IMR-90 (cell line): ENCODE results near the gene PHEX.

ENCODE experiments used
- CEBPB ChIP-seq: IDR thresholded peaks from 2 replicates; pipeline ENCODE4 v1.6.1; 2012; ENCODE audit warnings: low read depth, low read length, improper control_type of control experiment
- MXI1 ChIP-seq: IDR thresholded peaks from 2 replicates; pipeline ENCODE4 v1.6.1; 2012; ENCODE audit warnings: low read depth, mild to moderate bottlenecking, low read length, moderate library complexity, borderline replicate concordance
- POLR2A ChIP-seq: IDR thresholded peaks from 2 replicates; pipeline ENCODE4 v1.6.1; 2012; ENCODE audit warnings: mild to moderate bottlenecking, low read depth, low read length
- RAD21 ChIP-seq: IDR thresholded peaks from 2 replicates; pipeline ENCODE4 v1.6.1; 2012; ENCODE audit warnings: low read length, improper control_type of control experiment
- RFX5 ChIP-seq: IDR thresholded peaks from 2 replicates; pipeline ENCODE4 v1.8.0; 2012; ENCODE audit warnings: low read depth, mild to moderate bottlenecking, low read length, moderate library complexity
- TF ChIP-seq, protein P1 (sequence below): fragments of 150-350 bp; IDR thresholded peaks from 2 replicates; pipeline ENCODE4 v1.6.1; 2017; ENCODE audit warnings: mild to moderate bottlenecking, antibody characterized with exemption, low read length, low read depth
- TF ChIP-seq, protein P2 (sequence below): conservative IDR thresholded peaks from 2 replicates; pipeline ENCODE4 v1.5.1; 2012; ENCODE audit warnings: mild to moderate bottlenecking, low read depth, low read length, improper control_type of control experiment

DNA sequence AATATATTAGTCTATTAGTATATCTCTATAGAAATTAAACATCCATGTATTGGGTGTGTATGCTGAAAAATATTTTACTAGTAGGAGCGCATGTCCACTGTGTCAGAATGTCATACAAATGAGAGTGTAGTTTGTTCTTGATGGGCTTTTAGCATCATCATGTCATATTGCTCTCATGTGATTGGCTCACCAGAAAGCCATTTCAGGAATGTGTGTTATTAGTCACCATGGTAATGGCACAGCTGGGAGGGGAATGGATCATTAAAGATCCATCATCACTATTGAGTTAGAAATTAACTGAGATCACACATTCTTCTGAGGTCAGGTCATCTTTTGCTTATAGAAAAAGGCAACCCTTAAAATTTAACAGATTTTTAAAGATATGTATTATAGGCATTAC, 77.3 kb downstream of the PHEX start:
- TF ChIP-seq POLR2A (no peak), CEBPB (no peak), MXI1 (no peak), RAD21 (no peak), RFX5 (no peak)
- TF ChIP-seq, protein P1, sequence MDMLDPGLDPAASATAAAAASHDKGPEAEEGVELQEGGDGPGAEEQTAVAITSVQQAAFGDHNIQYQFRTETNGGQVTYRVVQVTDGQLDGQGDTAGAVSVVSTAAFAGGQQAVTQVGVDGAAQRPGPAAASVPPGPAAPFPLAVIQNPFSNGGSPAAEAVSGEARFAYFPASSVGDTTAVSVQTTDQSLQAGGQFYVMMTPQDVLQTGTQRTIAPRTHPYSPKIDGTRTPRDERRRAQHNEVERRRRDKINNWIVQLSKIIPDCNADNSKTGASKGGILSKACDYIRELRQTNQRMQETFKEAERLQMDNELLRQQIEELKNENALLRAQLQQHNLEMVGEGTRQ: no peak
- TF ChIP-seq, protein P2, sequence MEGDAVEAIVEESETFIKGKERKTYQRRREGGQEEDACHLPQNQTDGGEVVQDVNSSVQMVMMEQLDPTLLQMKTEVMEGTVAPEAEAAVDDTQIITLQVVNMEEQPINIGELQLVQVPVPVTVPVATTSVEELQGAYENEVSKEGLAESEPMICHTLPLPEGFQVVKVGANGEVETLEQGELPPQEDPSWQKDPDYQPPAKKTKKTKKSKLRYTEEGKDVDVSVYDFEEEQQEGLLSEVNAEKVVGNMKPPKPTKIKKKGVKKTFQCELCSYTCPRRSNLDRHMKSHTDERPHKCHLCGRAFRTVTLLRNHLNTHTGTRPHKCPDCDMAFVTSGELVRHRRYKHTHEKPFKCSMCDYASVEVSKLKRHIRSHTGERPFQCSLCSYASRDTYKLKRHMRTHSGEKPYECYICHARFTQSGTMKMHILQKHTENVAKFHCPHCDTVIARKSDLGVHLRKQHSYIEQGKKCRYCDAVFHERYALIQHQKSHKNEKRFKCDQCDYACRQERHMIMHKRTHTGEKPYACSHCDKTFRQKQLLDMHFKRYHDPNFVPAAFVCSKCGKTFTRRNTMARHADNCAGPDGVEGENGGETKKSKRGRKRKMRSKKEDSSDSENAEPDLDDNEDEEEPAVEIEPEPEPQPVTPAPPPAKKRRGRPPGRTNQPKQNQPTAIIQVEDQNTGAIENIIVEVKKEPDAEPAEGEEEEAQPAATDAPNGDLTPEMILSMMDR: no peak
